HG03432 (cell line): ENCODE data around the gene AGPAT1.
"Not testable (repeated sequence)": the region's sequence is repeated elsewhere in the genome, so short reads cannot be mapped to it uniquely, and the experiment has no call there.

ENCODE experiments used
- ATAC-seq: cut with Tn5 transposase; IDR thresholded peaks from one replicate; pipeline ENCODE4 v1.9.1; 2021; ENCODE audit warnings: mild to moderate bottlenecking, moderate library complexity; ENCODE audit not compliant: unreplicated experiment

Gene AGPAT1

GRCh38 chr6:32187725-32188380 lies 12.0 kb upstream of the AGPAT1 start:
- not testable (repeated sequence) for ATAC-seq

GRCh38 chr6:32187009-32187709 lies 11.3 kb upstream of the AGPAT1 start:
- ATAC-seq: no peak

DNA sequence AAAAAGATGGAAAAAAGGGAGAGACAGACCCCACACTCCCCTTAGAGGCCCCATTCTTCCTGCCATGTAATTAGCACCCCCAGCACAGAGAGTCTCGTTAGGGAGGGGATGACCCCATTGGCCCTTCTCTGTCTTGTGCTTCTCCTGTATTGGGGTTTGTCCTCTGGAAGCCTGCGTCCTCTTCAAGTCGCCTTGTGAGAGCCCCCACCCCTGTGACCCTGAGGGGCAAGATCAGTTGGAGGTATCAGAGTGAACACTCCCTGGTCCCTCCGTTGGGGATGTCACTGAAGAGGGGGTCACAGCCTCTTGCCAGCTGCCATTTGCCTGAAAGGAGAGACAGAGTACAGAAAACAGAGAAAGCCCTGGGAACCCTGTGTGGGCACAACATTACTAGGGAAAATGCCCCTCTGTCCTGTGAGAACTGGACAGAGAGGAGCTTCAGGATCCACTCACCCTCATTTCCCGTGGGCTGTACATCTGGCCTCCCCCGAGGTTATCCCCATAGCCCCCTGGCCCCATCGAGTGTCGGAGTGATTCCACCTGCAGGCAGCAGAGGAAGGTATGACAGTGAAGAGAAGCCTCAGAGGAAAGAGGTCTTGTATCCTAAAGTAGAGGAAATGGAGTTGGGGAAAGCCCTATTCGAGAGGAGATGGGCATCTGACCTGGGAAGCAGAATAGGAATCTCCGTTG lies 10.4 kb upstream of the AGPAT1 start:
- ATAC-seq: not testable (repeated sequence)

DNA sequence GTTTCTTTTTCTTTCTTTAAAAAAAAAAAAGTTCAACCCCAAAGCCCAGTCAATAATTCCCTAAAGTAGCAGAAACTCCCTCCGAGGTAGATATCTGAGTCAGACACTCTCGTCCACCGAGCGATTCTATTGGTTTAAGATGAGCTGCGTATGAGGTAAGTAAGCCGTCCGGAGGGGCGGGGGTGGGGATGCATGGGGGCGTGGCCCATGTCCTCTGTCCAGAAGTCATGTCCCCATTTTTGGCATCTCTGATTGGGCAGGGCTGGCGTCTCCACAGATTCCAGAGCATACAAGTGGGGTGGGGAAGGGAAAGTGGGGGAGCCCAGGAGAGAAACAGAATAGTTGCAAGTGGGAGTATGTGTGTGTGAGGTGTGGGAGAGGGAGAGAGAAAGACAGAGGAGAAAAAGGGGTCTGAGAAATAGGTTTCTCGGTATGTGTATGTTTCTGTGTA lies 9.8 kb upstream of the AGPAT1 start:
- not testable (repeated sequence) for ATAC-seq

DNA sequence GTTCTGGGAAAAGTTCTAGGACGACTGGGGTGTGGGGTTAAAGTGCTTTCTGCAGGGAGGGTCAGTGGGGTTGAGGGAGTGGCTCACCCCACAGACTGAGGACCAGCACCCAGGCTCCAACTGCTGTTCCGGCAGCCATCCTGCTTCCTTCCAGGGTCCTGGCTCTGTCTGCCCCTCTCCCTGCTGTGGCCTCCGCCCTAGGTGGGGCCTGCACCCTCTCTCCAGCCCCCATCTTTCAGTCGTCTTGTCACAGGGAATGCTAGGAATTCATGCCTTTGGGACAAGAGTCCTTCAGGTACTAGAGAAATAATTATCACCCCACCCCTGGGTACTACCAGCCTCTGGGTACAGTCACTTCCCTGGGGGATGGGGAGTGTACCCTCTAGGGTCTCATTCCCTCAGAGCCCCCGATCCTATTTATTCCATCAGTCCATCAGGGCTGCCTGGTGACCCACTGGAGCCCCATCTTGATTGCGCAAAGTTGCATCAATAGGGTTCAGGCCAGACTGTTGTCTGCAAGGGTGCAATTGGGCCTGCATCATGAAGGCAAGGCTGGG lies 8.3 kb upstream of the AGPAT1 start, which contains the start of gene AGER:
Gene AGER, minus strand, starts transcription at position 170 of the 557 bp plus-strand sequence. Its CDS starts 31 bp downstream, at position 139.
- no peak for ATAC-seq

- no peak for ATAC-seq
These were observed 7.7 kb upstream of the AGPAT1 start for GRCh38 chr6:32183483-32184083.

DNA sequence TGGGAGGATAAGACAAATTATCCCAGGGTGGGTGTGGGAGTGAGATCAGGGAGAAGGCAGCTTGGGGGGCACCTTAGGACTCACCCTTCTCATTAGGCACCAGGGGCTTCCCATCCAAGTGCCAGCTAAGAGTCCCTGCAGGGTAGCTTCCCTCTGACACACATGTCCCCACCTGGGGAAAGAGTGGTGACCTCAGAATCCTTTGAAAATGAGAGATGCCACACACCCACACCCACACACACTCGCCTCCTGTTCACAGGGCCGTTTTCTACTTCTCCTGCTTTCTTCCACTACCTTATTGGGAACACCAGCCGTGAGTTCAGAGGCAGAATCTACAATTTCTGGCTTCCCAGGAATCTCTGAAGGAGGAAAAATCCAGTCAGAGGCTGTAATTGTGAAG lies 7.1 kb upstream of the AGPAT1 start:
- ATAC-seq: no peak

DNA sequence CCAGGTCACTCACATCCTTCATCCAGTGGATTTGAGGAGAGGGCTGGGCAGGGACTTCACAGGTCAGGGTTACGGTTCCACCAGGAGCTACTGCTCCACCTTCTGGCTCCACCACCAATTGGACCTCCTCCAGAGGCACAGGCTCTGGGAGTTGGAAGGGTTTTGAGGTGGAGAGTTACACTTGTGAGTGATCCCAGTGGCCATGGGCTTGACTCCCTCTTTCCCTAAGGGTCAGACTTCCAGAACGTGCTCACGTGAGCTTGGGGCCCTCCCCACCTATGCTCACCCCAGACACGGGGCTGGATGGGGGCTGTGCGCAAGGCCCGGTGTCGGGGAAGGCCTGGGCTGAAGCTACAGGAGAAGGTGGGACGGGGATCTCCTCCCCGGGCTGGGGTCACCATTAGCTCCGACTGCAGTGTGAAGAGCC lies 6.7 kb upstream of the AGPAT1 start:
- ATAC-seq: no peak

DNA sequence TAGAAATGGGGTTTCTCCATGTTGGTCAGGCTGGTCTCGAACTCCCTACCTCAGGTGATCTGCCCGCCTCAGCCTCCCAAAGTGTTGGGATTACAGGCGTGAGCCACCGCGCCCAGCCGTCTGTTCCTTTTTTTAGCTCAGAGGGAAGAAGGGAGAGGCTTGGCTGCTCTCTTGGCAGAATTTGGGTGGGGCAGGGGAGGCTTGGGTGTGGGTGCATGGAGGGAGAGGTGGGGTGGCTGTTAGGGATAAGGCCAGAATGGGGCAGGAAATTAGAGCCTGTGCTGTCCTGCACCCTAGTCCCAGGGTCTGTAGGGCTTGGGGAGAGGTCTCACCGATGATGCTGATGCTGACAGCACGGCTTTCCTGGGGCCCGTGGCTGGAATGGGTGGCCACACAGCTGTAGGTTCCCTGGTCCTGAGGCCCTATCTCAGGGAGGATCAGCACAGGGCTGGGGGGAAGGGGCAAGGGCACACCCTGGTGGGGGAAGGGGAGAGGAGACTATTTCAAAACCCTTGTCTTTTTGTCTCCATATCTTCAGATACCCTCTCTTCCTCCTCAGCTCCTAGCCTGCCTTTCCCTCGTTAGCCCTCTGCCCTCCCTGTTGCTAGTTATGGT lies 6.1 kb upstream of the AGPAT1 start:
- ATAC-seq: no peak

DNA sequence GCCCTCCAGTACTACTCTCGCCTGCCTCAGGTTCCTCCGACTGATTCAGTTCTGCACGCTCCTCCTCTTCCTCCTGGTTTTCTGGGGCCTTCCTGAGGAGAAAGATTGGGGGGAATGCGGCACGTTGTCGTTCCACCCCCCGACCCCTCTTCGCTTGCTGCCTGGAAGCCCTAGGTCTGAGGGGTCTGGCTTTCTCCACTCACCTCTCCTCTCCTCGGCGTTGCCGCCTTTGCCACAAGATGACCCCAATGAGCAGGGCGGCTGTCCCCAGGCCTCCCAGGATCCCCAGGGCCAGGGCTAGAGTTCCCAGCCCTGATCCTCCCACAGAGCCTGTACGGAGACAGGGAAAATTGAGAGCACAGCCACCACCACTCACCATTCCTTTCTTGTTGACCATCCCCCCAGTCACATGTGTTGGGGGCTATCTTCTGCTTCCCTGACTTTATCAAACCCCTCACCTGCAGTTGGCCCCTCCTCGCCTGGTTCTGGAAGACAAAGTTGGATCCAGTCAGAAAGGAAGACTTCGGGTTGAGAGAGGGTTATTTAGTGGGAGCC lies 5.3 kb upstream of the AGPAT1 start:
- no peak for ATAC-seq

DNA sequence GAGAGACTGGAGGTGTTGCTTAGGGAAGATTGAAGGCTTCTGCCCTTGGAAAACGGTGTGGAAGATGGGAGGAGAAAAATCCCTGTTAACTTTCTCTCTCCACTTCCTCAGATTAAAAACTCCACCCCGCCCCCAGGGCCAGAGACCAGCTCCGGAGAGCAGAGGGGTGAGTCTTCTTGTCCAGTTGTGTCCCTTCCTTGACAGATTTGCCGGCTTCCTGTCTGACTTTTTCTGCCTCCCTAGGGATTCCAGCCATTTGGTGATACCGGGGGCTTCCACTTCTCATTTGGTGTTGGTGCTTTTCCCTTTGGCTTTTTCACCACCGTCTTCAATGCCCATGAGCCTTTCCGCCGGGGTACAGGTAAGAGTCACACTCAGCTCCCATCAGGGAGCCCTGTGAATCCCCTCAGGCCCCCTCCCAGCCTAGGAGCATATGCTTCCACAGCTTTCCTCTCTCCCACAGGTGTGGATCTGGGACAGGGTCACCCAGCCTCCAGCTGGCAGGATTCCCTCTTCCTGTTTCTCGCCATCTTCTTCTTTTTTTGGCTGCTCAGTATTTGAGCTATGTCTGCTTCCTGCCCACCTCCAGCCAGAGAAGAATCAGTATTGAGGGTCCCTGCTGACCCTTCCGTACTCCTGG lies 4.0 kb upstream of the AGPAT1 start:
- ATAC-seq: no peak

- no peak for ATAC-seq
These were observed 2.9 kb upstream of the AGPAT1 start for GRCh38 chr6:32178547-32179440.

DNA sequence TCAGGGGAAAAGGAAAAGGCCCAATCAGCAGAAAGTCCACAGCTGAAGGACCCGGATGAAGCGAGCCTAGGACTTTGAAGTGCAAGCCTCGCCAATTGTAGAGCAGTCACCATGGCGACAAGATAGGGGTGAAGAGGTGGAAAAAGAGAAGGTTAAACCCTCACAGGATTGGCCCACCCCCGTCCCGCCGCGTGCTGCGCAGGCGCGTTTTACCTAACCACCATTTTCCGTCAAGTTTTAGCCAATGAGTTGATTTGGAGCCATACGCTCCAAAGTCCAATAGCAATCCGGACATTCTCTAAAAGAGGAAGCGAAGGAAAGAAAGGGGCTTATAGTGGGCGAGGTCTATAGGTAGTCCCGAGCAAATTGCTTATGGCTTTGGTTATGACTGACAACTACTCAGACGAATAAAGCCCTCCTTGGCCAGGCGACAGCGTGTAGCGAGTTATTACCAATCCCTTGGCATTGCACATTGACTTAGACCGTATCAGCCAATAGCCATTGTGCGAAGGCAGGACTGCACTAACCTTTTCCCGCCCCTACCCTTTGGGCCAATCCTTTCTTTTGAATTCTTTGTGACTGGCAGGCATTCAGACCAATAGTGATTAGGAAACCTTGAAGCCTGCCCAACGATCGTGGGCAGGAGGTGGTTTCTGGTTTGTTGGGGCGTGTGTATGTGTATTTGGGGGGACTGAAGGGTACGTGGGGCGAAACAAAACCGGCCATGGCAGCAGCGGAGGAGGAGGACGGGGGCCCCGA lies 2.1 kb upstream of the AGPAT1 start, which contains the start of gene RNF5:
Gene RNF5, plus strand, starts transcription at position 618 of the 759 bp plus-strand sequence. Its CDS starts 107 bp downstream, at position 725.
- ATAC-seq: peak; percentile 81

DNA sequence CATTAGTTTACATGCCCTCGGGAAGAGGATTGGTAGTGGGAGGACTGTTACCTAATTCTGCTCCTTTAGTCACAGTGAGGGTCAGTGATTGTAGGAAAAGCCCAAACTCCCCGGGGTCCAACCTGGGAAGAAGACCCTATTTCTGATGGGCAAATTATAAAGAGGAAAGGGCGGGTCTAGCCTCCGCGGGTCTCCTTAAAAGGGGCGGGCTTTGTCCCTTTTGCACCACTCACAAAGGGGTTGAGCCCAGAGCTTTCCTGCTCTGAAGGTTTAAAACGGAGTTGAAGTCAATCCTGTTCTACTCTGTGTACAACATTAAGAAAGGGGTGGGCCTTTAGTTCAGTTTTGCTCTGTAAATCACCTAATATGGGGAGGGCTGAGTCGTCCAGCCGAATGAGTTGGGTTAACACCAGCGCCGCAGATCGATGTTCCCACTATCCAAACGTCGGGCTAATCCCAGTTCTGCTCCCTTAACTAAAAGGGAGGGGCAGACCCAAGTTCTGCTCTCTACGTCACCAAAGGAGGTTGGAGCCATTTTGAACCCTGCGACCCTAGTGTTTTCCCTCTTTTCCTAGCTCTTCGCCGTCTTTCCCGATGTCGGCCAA lies 1.4 kb upstream of the AGPAT1 start:
- ATAC-seq: no peak

DNA sequence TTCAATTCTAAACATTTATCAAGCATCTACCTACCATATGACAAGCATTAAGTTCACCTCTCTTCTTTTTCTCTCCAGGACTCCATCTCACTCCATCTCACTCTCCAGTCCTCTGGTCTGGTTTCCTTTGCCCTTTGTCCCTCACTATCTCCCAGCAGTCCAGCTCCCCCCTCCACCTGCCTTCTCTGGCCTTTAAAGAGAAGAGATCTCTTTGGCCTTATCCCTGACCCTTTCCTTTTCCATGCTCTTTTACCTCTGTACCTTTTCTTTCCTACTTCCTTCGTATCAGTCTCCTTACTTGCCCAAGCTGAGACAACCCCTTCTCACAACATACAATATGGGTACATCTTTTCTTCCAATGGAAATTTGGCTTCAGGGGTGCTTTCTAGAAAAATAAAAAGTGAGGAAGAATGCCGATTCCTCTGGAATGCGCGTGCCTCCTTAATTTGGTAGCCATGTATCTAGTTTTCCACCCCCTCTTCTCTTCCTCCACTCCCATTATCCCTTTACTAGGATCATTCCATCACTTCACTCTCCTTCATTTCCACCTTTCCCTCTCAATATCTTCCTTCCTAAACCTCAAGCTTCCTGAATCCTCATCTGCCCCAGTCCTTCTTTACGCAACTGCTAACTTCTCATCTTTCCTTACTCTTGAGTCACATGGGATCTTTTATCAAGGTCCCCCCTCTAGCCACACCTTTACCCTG lies 745 bp upstream of the AGPAT1 start:
- ATAC-seq: no peak

DNA sequence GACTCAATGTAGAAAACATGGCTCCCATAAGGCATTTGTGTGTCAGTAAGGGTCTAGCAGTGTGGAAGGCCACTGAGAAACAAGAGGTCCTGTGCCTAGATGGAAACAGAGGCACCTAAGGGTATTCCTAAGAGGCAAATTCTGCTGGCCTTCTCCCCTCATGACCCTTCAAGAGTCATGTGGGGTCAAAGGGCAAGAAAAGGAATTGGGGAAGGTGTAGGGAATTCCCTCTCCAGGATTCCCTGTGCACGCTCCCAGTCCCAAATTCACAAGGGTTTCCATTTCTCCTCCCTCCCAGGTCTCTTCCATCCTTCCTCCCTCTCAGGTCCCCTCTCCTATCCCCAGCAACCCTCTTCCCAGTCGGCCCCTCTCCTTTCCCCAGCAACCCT lies 568 bp downstream of the AGPAT1 start:
- no peak for ATAC-seq

- no peak for ATAC-seq
These were observed 1.5 kb downstream of the AGPAT1 start for GRCh38 chr6:32174416-32174815.
